NT2/D1 (cell line): Measurements from ENCODE around the gene MIPEP.

Experiments used
- SUZ12 ChIP-seq: IDR thresholded peaks from 2 replicates; pipeline ENCODE4 v1.6.1; 2011; ENCODE audit not compliant: insufficient read length, insufficient read depth; ENCODE audit errors: extremely low read depth
- YY1 ChIP-seq: IDR thresholded peaks from 2 replicates; pipeline ENCODE4 v1.6.1; 2011; ENCODE audit not compliant: insufficient read length, insufficient read depth

DNA sequence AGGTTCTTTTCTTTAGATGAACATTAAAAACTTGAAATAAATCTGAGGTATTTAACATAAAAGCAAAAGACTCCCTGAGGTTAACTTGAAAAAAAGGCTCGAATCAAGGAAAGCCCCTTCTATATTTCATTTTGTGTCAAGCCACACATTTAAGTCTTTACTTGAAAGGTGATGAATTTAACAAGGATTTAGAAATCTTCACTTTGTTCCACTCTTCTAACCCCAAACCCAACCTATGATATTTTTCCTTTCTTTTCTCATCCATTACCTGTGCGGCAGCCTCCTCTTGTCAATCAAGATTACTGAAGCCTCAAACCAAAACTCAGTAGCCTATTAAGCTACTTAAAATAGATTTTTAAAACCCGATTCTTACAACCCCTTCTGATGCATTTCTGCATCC, 33.8 kb downstream of the MIPEP start:
- TF ChIP-seq YY1 = no peak
- TF ChIP-seq SUZ12 = no peak
